ENCODE measurements around the gene TCF20.

DNA sequence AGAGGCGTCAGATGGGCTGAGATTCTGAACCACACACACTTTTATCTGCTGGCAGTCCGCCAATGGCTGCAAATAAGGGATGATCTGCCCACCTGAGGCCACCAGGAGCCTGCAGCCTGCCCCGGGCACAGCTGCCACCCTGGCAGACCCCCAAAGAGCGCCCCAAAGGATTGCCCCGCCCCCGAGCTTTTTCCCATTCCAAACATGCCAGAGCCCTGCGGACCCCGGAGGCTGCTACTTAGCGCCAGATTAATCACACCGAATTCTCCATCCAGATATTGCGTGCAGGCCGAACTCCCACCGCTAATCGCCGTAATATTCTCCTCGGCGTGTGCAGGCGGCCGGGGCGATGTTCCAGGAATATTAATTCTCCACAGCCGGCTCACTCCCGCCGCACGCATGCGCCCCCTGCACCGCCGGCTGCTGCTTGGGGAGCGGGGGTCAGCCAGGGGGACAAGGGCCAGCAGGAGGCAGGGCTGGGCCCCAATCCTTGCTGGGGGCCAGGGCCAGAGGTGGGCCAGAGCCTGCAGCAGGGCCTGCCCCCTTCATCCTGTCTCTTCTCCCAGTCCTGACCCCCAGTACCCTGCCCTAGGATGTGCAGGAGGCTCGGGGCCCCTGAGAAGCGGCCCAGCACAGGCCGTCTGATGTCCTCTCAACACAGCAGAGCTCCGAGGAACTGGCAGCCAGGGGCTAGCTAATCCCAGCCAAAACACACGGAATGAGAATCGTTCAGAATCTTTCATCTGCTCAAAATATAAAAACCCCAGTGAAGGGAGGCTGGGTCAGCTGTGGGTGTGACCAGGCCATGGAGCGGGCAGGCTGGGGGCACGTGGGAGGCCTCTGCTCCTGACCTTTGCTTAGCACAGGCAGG lies 19.5 kb upstream of the TCF20 start:
- TF ChIP-seq, protein P1, sequence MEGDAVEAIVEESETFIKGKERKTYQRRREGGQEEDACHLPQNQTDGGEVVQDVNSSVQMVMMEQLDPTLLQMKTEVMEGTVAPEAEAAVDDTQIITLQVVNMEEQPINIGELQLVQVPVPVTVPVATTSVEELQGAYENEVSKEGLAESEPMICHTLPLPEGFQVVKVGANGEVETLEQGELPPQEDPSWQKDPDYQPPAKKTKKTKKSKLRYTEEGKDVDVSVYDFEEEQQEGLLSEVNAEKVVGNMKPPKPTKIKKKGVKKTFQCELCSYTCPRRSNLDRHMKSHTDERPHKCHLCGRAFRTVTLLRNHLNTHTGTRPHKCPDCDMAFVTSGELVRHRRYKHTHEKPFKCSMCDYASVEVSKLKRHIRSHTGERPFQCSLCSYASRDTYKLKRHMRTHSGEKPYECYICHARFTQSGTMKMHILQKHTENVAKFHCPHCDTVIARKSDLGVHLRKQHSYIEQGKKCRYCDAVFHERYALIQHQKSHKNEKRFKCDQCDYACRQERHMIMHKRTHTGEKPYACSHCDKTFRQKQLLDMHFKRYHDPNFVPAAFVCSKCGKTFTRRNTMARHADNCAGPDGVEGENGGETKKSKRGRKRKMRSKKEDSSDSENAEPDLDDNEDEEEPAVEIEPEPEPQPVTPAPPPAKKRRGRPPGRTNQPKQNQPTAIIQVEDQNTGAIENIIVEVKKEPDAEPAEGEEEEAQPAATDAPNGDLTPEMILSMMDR (conservative IDR thresholded peaks at IDR 0.05; ENCODE audit: low read length) = no peak
- no peak for TF ChIP-seq EZH2phosphoT487 (IDR thresholded peaks at IDR 0.05; ENCODE audit: borderline replicate concordance)

Measured in Loucy (cell line).